Trophoblast cell (in vitro differentiated cells and primary cell): ENCODE measurements around the gene PTGDR2.
A peak's percentile ranks its signal among the peaks of the same experiment; 100 is the strongest.

ENCODE experiments used
- DNase-seq, 2 donors: peaks; one replicate each; pipeline ENCODE4 v3.0.0-alpha.2; 2016
- H2AFZ ChIP-seq: 2 replicates; pipeline ENCODE4 v1.6.1; 2013; ENCODE audit warnings: low read length, moderate library complexity, mild to moderate bottlenecking; ENCODE audit not compliant: insufficient read depth, poor library complexity
- H2AK5ac ChIP-seq: 2 replicates; pipeline ENCODE4 v1.6.1; 2013; ENCODE audit warnings: mild to moderate bottlenecking, low read length
- H2BK120ac ChIP-seq: 2 replicates; pipeline ENCODE4 v1.6.1; 2013; ENCODE audit warnings: low read length, mild to moderate bottlenecking, moderate library complexity; ENCODE audit not compliant: insufficient read depth, poor library complexity
- H2BK12ac ChIP-seq: 2 replicates; pipeline ENCODE4 v1.6.1; 2013; ENCODE audit warnings: mild to moderate bottlenecking, low read length, moderate library complexity
- H2BK5ac ChIP-seq: 2 replicates; pipeline ENCODE4 v1.6.1; 2013; ENCODE audit warnings: low read length, low read depth, moderate library complexity, mild to moderate bottlenecking; ENCODE audit not compliant: poor library complexity
- H3K14ac ChIP-seq: 2 replicates; pipeline ENCODE4 v1.6.1; 2013; ENCODE audit warnings: mild to moderate bottlenecking, low read length
- H3K18ac ChIP-seq: 2 replicates; pipeline ENCODE4 v1.6.1; 2013; ENCODE audit warnings: mild to moderate bottlenecking, low read length
- H3K23ac ChIP-seq: 2 replicates; pipeline ENCODE4 v1.6.1; 2013; ENCODE audit warnings: low read length
- H3K27ac ChIP-seq: 2 replicates; pipeline ENCODE4 v1.5.1; 2013; ENCODE audit warnings: low read depth, mild to moderate bottlenecking, inconsistent platforms, low read length, moderate library complexity
- H3K27me3 ChIP-seq: 2 replicates; pipeline ENCODE4 v1.6.1; 2013; ENCODE audit warnings: inconsistent platforms, mild to moderate bottlenecking, low read length, moderate library complexity; ENCODE audit not compliant: insufficient read depth
- H3K36me3 ChIP-seq, 2 experiments: 1 replicate in 1 of 2; 2 replicates in 1 of 2; pipeline ENCODE4 v1.6.1; 2013; ENCODE audit warnings: low read length in 2 of 2, mild to moderate bottlenecking in 2 of 2, moderate library complexity in 1 of 2; ENCODE audit not compliant: insufficient read depth in 2 of 2, control insufficient read depth in 1 of 2
- H3K4ac ChIP-seq: 2 replicates; pipeline ENCODE4 v1.6.1; 2013; ENCODE audit warnings: low read depth, mild to moderate bottlenecking, low read length, moderate library complexity
- H3K4me1 ChIP-seq, 2 experiments: 1 replicate in 1 of 2; 2 replicates in 1 of 2; pipeline ENCODE4 v1.6.1; 2013; ENCODE audit warnings: low read length in 2 of 2, mild to moderate bottlenecking in 2 of 2, moderate library complexity in 1 of 2; ENCODE audit not compliant: insufficient read depth in 2 of 2, control insufficient read depth in 1 of 2
- H3K4me2 ChIP-seq: 2 replicates; pipeline ENCODE4 v1.6.1; 2013; ENCODE audit warnings: inconsistent platforms, mild to moderate bottlenecking, low read length, moderate library complexity
- H3K4me3 ChIP-seq: 2 replicates; pipeline ENCODE4 v1.5.1; 2013; ENCODE audit warnings: mild to moderate bottlenecking, low read depth, low read length, inconsistent platforms
- H3K79me1 ChIP-seq: one replicate; pipeline ENCODE4 v1.6.1; 2013; ENCODE audit warnings: low read length
- H3K79me2 ChIP-seq: 2 replicates; pipeline ENCODE4 v1.6.1; 2013; ENCODE audit warnings: low read length, mild to moderate bottlenecking; ENCODE audit not compliant: control insufficient read depth, insufficient read depth, poor library complexity
- H3K9ac ChIP-seq: 2 replicates; pipeline ENCODE4 v1.6.1; 2013; ENCODE audit warnings: mild to moderate bottlenecking, low read length
- H3K9me3 ChIP-seq: 2 replicates; pipeline ENCODE4 v1.6.1; 2013; ENCODE audit warnings: low read depth, mild to moderate bottlenecking, control low read depth, inconsistent platforms, low read length; ENCODE audit not compliant: insufficient read depth
- H4K12ac ChIP-seq: 2 replicates; pipeline ENCODE4 v1.6.1; 2013; ENCODE audit warnings: low read depth, mild to moderate bottlenecking, low read length, moderate library complexity
- H4K8ac ChIP-seq: 2 replicates; pipeline ENCODE4 v1.6.1; 2013; ENCODE audit warnings: low read depth, mild to moderate bottlenecking, low read length, moderate library complexity
- H4K91ac ChIP-seq: one replicate; pipeline ENCODE4 v1.6.1; 2013; ENCODE audit warnings: low read depth, mild to moderate bottlenecking, low read length, moderate library complexity
- WGBS: extraction: QIAGEN DNeasy Blood & Tissue Kit; methylation state at CpG from one replicate; pipeline ENCODE4 v1.1.7; 2013; ENCODE audit warnings: missing lambda C conversion rate; ENCODE audit not compliant: insufficient read length, insufficient coverage; ENCODE audit errors: extremely low coverage; 5-methylcytosine and 5-hydroxymethylcytosine counted together

Gene PTGDR2

GRCh38 chr11:60866911-60867870 is 11.4 kb upstream of the PTGDR2 start, which contains the start of gene ZP1:
Gene ZP1, plus strand, starts transcription at chr11:60867542. Its CDS starts 20 bp downstream, at chr11:60867562.
- H2BK5ac ChIP-seq: no peak within 1 kb of the TSS
- H4K91ac ChIP-seq: peak within 1 kb of the TSS; percentile 80
- no peak within 1 kb of the TSS for H3K4me3 ChIP-seq
- peaks cover 4 to 5% of the 10 kb centered on the region in 2 experiments for H3K4me1 ChIP-seq
- H3K4me2 ChIP-seq: no peak within 1 kb of the TSS
- no peaks in the 10 kb centered on the region for H3K36me3 ChIP-seq
- DNase-seq: no peak
- H3K23ac ChIP-seq: no peak within 1 kb of the TSS
- H3K79me2 ChIP-seq: no peaks in the 10 kb centered on the region
- peak within 1 kb of the TSS; percentile 50 for H2BK120ac ChIP-seq
- peak within 1 kb of the TSS; percentile 22 for H3K27ac ChIP-seq
- H2AK5ac ChIP-seq: peak within 1 kb of the TSS; percentile 11
- no peak within 1 kb of the TSS for H3K14ac ChIP-seq
- H3K27me3 ChIP-seq: no peaks in the 10 kb centered on the region
- H3K9ac ChIP-seq: no peak within 1 kb of the TSS
- H3K9me3 ChIP-seq: no peaks in the 10 kb centered on the region
- no peak within 1 kb of the TSS for H2BK12ac ChIP-seq
- no peak within 1 kb of the TSS for H3K4ac ChIP-seq
- H4K8ac ChIP-seq: peak within 1 kb of the TSS; percentile 43
- no CpG with 5 or more reads among the region's 13 CpGs for WGBS
- no peak within 1 kb of the TSS for H4K12ac ChIP-seq
- no peak within 1 kb of the TSS for H3K18ac ChIP-seq
- H2AFZ ChIP-seq: no peak within 1 kb of the TSS
- peaks cover 3% of the 10 kb centered on the region for H3K79me1 ChIP-seq

- no peak overlapping the region for H4K12ac ChIP-seq
- DNase-seq: no peak
- no peak overlapping the region for H3K4me3 ChIP-seq
- H3K79me2 ChIP-seq: no peaks in the 10 kb centered on the region
- H4K91ac ChIP-seq: no peak overlapping the region
- WGBS: no CpG with 5 or more reads among the region's 7 CpGs
- peaks cover 4 to 5% of the 10 kb centered on the region in 2 experiments for H3K4me1 ChIP-seq
- H3K4ac ChIP-seq: no peak overlapping the region
- H3K4me2 ChIP-seq: no peak overlapping the region
- H2BK12ac ChIP-seq: no peak overlapping the region
- H2AK5ac ChIP-seq: no peak overlapping the region
- no peak overlapping the region for H2BK5ac ChIP-seq
- no peak overlapping the region for H3K27ac ChIP-seq
- H3K23ac ChIP-seq: peak overlapping the region; percentile 37
- H3K27me3 ChIP-seq: no peaks in the 10 kb centered on the region
- H4K8ac ChIP-seq: no peak overlapping the region
- H3K18ac ChIP-seq: no peak overlapping the region
- H3K14ac ChIP-seq: no peak overlapping the region
- H2AFZ ChIP-seq: no peak overlapping the region
- no peak overlapping the region for H3K9ac ChIP-seq
- H2BK120ac ChIP-seq: no peak overlapping the region
- H3K79me1 ChIP-seq: peaks cover 3% of the 10 kb centered on the region
- H3K9me3 ChIP-seq: no peaks in the 10 kb centered on the region
- H3K36me3 ChIP-seq: no peaks in the 10 kb centered on the region
Measured at GRCh38 chr11:60864856-60865513, 9.2 kb upstream of the PTGDR2 start.

GRCh38 chr11:60863550-60864521 is 8.1 kb upstream of the PTGDR2 start:
- Histone ChIP-seq H2BK5ac (no peak overlapping the region), H2BK120ac (no peak overlapping the region), H3K4me2 (no peak overlapping the region), H4K8ac (no peak overlapping the region), H4K12ac (no peak overlapping the region), H3K4me3 (no peak overlapping the region), H3K36me3 (no peaks in the 10 kb centered on the region), H3K27ac (no peak overlapping the region), H3K23ac (no peak overlapping the region), H3K27me3 (no peaks in the 10 kb centered on the region), H3K9me3 (no peaks in the 10 kb centered on the region), H3K79me2 (no peaks in the 10 kb centered on the region), H2AK5ac (no peak overlapping the region), H3K4ac (no peak overlapping the region), H3K9ac (no peak overlapping the region), H3K4me1 (peaks cover 4 to 5% of the 10 kb centered on the region in 2 experiments), H3K79me1 (peaks cover 3% of the 10 kb centered on the region), H2BK12ac (no peak overlapping the region), H4K91ac (no peak overlapping the region), H2AFZ (no peak overlapping the region), H3K14ac (no peak overlapping the region), H3K18ac (no peak overlapping the region)
- DNase-seq: no peak
- WGBS: no CpG with 5 or more reads among the region's 16 CpGs

GRCh38 chr11:60862171-60862570 is 6.4 kb upstream of the PTGDR2 start:
- Histone ChIP-seq H3K79me1 (peaks cover under 1% of the 10 kb centered on the region), H3K4me1 (peaks cover under 1 to 1% of the 10 kb centered on the region in 2 experiments), H3K27me3 (no peaks in the 10 kb centered on the region), H3K9ac (no peak overlapping the region), H3K36me3 (no peaks in the 10 kb centered on the region), H2BK120ac (no peak overlapping the region), H3K4me2 (no peak overlapping the region), H3K27ac (no peak overlapping the region), H2AK5ac (no peak overlapping the region), H3K4ac (no peak overlapping the region), H3K4me3 (no peak overlapping the region), H2BK5ac (no peak overlapping the region), H3K14ac (no peak overlapping the region), H4K8ac (no peak overlapping the region), H3K9me3 (peaks cover 2% of the 10 kb centered on the region), H3K79me2 (no peaks in the 10 kb centered on the region), H4K12ac (no peak overlapping the region), H2BK12ac (no peak overlapping the region), H3K23ac (no peak overlapping the region), H3K18ac (no peak overlapping the region), H2AFZ (no peak overlapping the region), H4K91ac (no peak overlapping the region)
- no peak for DNase-seq
- WGBS: no CpG with 5 or more reads among the region's 9 CpGs
